Naive thymus-derived CD4-positive, alpha-beta T cell (primary cell): ENCODE results near the gene TMEM116. TPM values are rescaled to one million over a fixed set of nuclear protein-coding genes. Genes with fewer than 3 reads are reported as not detected.

Experiments
- ATAC-seq: fragments of 150-1000 bp; cut with Tn5 transposase; 2 replicates; pipeline ENCODE4 v1.10.0; 2021; ENCODE audit warnings: mild to moderate bottlenecking, moderate library complexity
- CTCF ChIA-PET: fragments of 350-600 bp; sonication (Branson Sonifier 250); formaldehyde crosslinking; loops from one replicate; lab custom pipeline; 2021; ENCODE audit warnings: antibody characterized with exemption; lab: Charles Lee
- POLR2A ChIA-PET: fragments of 350-600 bp; sonication (Branson Sonifier 250); formaldehyde crosslinking; loops from one replicate; lab custom pipeline; 2021; ENCODE audit warnings: antibody characterized with exemption, inconsistent platforms; lab: Charles Lee
- DNase-seq, 9 donors: peaks; one replicate each; pipeline versions ENCODE4 v3.0.0 to v3.0.0-alpha.2; 2020 to 2022; ENCODE audit warnings: mixed read lengths in 1 of 9
- H3K27ac ChIP-seq: one replicate; pipeline ENCODE4 v1.7.0; 2013; ENCODE audit warnings: mild to moderate bottlenecking, low read depth, low read length, moderate library complexity
- H3K27me3 ChIP-seq, 2 donors: one replicate each; pipeline ENCODE4 v1.7.0; 2013; ENCODE audit warnings: low read length in 2 of 2, mild to moderate bottlenecking in 2 of 2, moderate library complexity in 2 of 2; ENCODE audit not compliant: control insufficient read depth in 2 of 2, insufficient read depth in 2 of 2
- H3K36me3 ChIP-seq, 3 experiments: 1 replicate in 2 of 3; 2 replicates in 1 of 3; pipeline ENCODE4 v1.7.0; 2013; ENCODE audit warnings: low read length in 3 of 3, mild to moderate bottlenecking in 3 of 3, moderate library complexity in 1 of 3; ENCODE audit not compliant: insufficient read depth in 3 of 3, control insufficient read depth in 2 of 3
- H3K4me1 ChIP-seq, 2 donors: one replicate each; pipeline ENCODE4 v1.7.0; 2013; ENCODE audit warnings: low read length in 2 of 2, mild to moderate bottlenecking in 2 of 2, moderate library complexity in 1 of 2; ENCODE audit not compliant: control insufficient read depth in 2 of 2, insufficient read depth in 2 of 2
- H3K4me3 ChIP-seq: 2 replicates; pipeline ENCODE4 v1.7.0; 2013; ENCODE audit warnings: mild to moderate bottlenecking, low read length
- H3K9me3 ChIP-seq, 3 experiments: 1 replicate in 2 of 3; 2 replicates in 1 of 3; pipeline ENCODE4 v1.7.0; 2013; ENCODE audit warnings: low read length in 3 of 3; ENCODE audit not compliant: control insufficient read depth in 2 of 3
- H3K27ac Mint-ChIP-seq, 9 donors: one replicate each; pipeline ENCODE4 v1.8.0; 2020 to 2022; ENCODE audit warnings: mixed read lengths in 9 of 9, mild to moderate bottlenecking in 8 of 9, moderate library complexity in 5 of 9, inconsistent platforms in 2 of 9
- H3K27me3 Mint-ChIP-seq, 5 donors: one replicate each; pipeline ENCODE4 v1.8.0; 2021 to 2022; ENCODE audit warnings: mixed read lengths in 5 of 5, mild to moderate bottlenecking in 1 of 5
- H3K36me3 Mint-ChIP-seq, 5 donors: one replicate each; pipeline ENCODE4 v1.8.0; 2020 to 2022; ENCODE audit warnings: mixed read lengths in 5 of 5, mild to moderate bottlenecking in 3 of 5, inconsistent platforms in 1 of 5
- H3K4me1 Mint-ChIP-seq, 7 donors: one replicate each; pipeline ENCODE4 v1.8.0; 2020 to 2022; ENCODE audit warnings: mixed read lengths in 7 of 7, mild to moderate bottlenecking in 3 of 7, inconsistent platforms in 1 of 7
- H3K4me3 Mint-ChIP-seq, 10 donors: one replicate each; pipeline ENCODE4 v1.8.0; 2020 to 2022; ENCODE audit warnings: mild to moderate bottlenecking in 10 of 10, mixed read lengths in 10 of 10, moderate library complexity in 6 of 10, inconsistent platforms in 2 of 10
- H3K9me3 Mint-ChIP-seq, 11 donors: one replicate each; pipeline ENCODE4 v1.8.0; 2020 to 2022; ENCODE audit warnings: mixed read lengths in 11 of 11, mild to moderate bottlenecking in 4 of 11, inconsistent platforms in 1 of 11, moderate library complexity in 1 of 11
- intact Hi-C, 2 donors: fragments of 100-400 bp; cut with micrococcal nuclease; formaldehyde crosslinking; loops; one replicate each; pipeline ENCODE4 v1.15.1; 2023
- polyA plus RNA-seq, 2 donors: library from polyadenylated mRNA; unstranded; fragments of 300-500 nt; fragmentation: Illumina TruSeq; gene quantifications; one replicate each; pipeline ENCODE4 v1.2.3, GENCODE V29; 2021
- total RNA-seq, 6 experiments: library from RNA in 5 of 6; stranded (reverse) in 5 of 6; gene quantifications; 1 replicate in 5 of 6; 2 replicates in 1 of 6; pipeline ENCODE4 v1.2.3 and lab custom pipeline; 2021 to 2026

TMEM116 gene
- total and polyA plus RNA-seq, 7 experiments from 2014 or later = 8.7 to 29.3 (median 20.1) TPM

DNA sequence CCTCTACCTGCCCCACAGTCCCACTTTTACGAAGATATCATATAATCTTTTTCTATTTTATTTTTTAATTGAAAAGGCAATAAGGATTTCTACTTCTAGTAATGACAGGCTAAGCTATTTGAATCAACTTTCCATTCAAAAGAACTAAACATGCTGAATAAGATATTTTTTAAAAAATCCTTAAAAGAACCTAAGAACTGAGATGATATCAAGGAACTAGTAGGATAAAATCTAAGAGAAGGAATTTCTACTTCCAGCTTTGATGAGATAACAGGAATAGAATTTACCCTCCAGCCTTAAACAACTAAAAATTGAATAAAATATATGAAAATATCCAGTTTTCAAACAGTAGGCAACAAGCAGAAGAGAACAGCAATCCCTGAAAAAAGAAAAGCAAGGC, 69.0 kb downstream of the TMEM116 start:
- ChIA-PET POLR2A (interaction anchor here (1.2 to 4.6 kb wide), 4 partner anchors 50 to 258 kb away, joined by 3 to 57 read pairs (median 14); partner anchors contain the start of genes BRAP, ERP29 and TMEM116), CTCF (interaction anchor here (0.6 to 6.7 kb wide), 8 partner anchors 10 to 469 kb away, joined by 3 to 63 read pairs (median 3); partner anchors contain the start of genes ERP29 and TMEM116)
- Histone ChIP-seq H3K27ac (no peak overlapping the region), H3K27me3 (no peaks in the 10 kb centered on the region), H3K9me3 (no peaks in the 10 kb centered on the region), H3K36me3 (no peaks in the 10 kb centered on the region), H3K4me1 (peaks cover 0 to 3% of the 10 kb centered on the region in 2 donors), H3K4me3 (no peak overlapping the region)
- peaks cover 0 to 4% (median 0%) of the 10 kb centered on the region in 5 donors for H3K36me3 Mint-ChIP-seq
- no peak overlapping the region for H3K4me3 Mint-ChIP-seq
- DNase-seq (no peak), ATAC-seq (no peak)
- H3K27me3 Mint-ChIP-seq = peaks cover 0 to 2% (median 0%) of the 10 kb centered on the region in 5 donors
- H3K27ac Mint-ChIP-seq = no peak overlapping the region
- intact Hi-C loops = no loop called here
- H3K4me1 Mint-ChIP-seq = peaks cover 3 to 30% (median 17%) of the 10 kb centered on the region in 7 donors
- no peaks in the 10 kb centered on the region for H3K9me3 Mint-ChIP-seq

DNA sequence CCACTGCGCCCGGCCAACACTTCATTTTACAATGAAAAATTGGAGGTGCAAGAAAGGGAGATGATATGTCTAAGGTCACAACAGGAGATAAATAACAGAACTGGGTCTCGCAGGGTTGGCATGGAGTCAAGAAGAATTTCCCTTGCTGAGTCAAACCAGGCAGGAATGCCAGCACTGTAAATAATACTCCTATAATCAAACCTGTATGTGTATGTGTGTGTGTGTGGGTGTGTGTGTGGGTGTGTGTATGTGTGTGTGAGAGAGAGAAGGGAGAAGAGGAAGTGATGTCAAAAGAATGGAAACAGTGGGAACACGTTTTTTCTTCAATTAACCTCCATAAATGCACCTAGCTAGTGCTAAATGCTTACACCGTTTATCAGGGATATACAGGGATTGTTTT, 70.4 kb downstream of the TMEM116 start:
- Histone ChIP-seq H3K4me3 (no peak overlapping the region), H3K27me3 (no peaks in the 10 kb centered on the region), H3K9me3 (no peaks in the 10 kb centered on the region), H3K4me1 (peaks cover 0 to 3% of the 10 kb centered on the region in 2 donors), H3K36me3 (no peaks in the 10 kb centered on the region), H3K27ac (no peak overlapping the region)
- intact Hi-C loops = no loop called here
- Mint-ChIP-seq H3K4me1 (peaks cover 0 to 25% (median 12%) of the 10 kb centered on the region in 7 donors), H3K4me3 (no peak overlapping the region), H3K27ac (no peak overlapping the region), H3K36me3 (peaks cover 0 to 4% (median 0%) of the 10 kb centered on the region in 5 donors), H3K9me3 (no peaks in the 10 kb centered on the region), H3K27me3 (no peaks in the 10 kb centered on the region)
- ATAC-seq (no peak), DNase-seq (no peak)
- ChIA-PET POLR2A (interaction anchor here (4.6 kb wide), 1 partner anchor 72 kb away, joined by 57 read pairs; the partner anchor contains the start of genes ERP29 and TMEM116), CTCF (interaction anchor here (0.7 to 6.7 kb wide), 3 partner anchors 50 to 136 kb away, joined by 3 to 63 read pairs (median 3); partner anchors contain the start of genes ERP29 and TMEM116)

GRCh38 chr12:111937429-111937828, 75.5 kb downstream of the TMEM116 start:
- CTCF ChIA-PET = interaction anchor here (1.2 kb wide), 1 partner anchor 76 kb away, joined by 3 read pairs; the partner anchor contains the start of genes ERP29 and TMEM116
- H3K36me3 ChIP-seq = peaks cover 0 to 12% (median 2%) of the 10 kb centered on the region in 3 experiments
- H3K9me3 Mint-ChIP-seq = no peaks in the 10 kb centered on the region
- no peak overlapping the region for H3K27ac ChIP-seq
- H3K4me3 ChIP-seq = no peak overlapping the region
- intact Hi-C loops = no loop called here
- H3K27me3 ChIP-seq = no peaks in the 10 kb centered on the region
- H3K27me3 Mint-ChIP-seq = no peaks in the 10 kb centered on the region
- no peaks in the 10 kb centered on the region for H3K4me1 ChIP-seq
- ATAC-seq (no peak), DNase-seq (no peak)
- POLR2A ChIA-PET = no interaction called here
- peaks cover 0 to under 1% (median 0%) of the 10 kb centered on the region in 7 donors for H3K4me1 Mint-ChIP-seq
- H3K9me3 ChIP-seq = no peaks in the 10 kb centered on the region
- H3K27ac Mint-ChIP-seq = no peak overlapping the region
- no peak overlapping the region for H3K4me3 Mint-ChIP-seq
- peaks cover 0 to 16% (median under 1%) of the 10 kb centered on the region in 5 donors for H3K36me3 Mint-ChIP-seq

DNA sequence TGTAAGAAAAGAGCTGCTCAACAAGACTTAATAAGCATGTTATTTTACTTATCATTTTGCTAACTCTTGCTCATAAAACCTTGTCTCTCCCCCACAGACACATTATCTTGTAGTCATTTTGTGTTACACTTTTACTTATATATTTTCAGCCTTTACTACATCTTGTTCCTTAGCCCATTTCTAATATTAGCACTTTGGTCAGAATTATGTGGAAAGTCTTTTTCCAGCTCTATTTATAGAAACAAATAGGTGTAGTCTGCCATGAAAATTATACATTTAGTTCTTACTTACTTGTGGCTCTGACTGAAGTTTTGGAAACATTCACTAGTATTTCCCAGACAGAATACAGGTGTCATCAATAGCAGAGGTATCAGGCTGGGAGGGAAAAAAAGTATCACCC, 76.1 kb downstream of the TMEM116 start:
- Mint-ChIP-seq H3K27ac (no peak overlapping the region), H3K36me3 (peaks cover 0 to 21% (median 6%) of the 10 kb centered on the region in 5 donors), H3K4me1 (no peaks in the 10 kb centered on the region), H3K9me3 (no peaks in the 10 kb centered on the region), H3K27me3 (no peaks in the 10 kb centered on the region), H3K4me3 (no peak overlapping the region)
- Histone ChIP-seq H3K4me3 (no peak overlapping the region), H3K4me1 (no peaks in the 10 kb centered on the region), H3K27me3 (no peaks in the 10 kb centered on the region), H3K36me3 (peaks cover 3 to 17% (median 3%) of the 10 kb centered on the region in 3 experiments), H3K9me3 (no peaks in the 10 kb centered on the region), H3K27ac (no peak overlapping the region)
- intact Hi-C loops = no loop called here
- ChIA-PET POLR2A (no interaction called here), CTCF (interaction anchor here (1.2 kb wide), 1 partner anchor 9 kb away, joined by 4 read pairs; no protein-coding TSS in a partner anchor)
- no peak for ATAC-seq
- DNase-seq = no peak

GRCh38 chr12:111932241-111932640, 80.7 kb downstream of the TMEM116 start:
- Histone ChIP-seq H3K36me3 (peaks cover 5 to 29% (median 8%) of the 10 kb centered on the region in 3 experiments), H3K4me3 (no peak overlapping the region), H3K4me1 (no peaks in the 10 kb centered on the region), H3K27ac (no peak overlapping the region), H3K9me3 (no peaks in the 10 kb centered on the region), H3K27me3 (no peaks in the 10 kb centered on the region)
- intact Hi-C loops = no loop called here
- Mint-ChIP-seq H3K4me3 (no peak overlapping the region), H3K36me3 (peaks cover 3 to 49% (median 17%) of the 10 kb centered on the region in 5 donors), H3K9me3 (no peaks in the 10 kb centered on the region), H3K27ac (no peak overlapping the region), H3K27me3 (no peaks in the 10 kb centered on the region), H3K4me1 (no peaks in the 10 kb centered on the region)
- no peak for DNase-seq
- ChIA-PET POLR2A (interaction anchor here (1.2 kb wide), 1 partner anchor 81 kb away, joined by 4 read pairs; the partner anchor contains the start of genes ERP29 and TMEM116), CTCF (no interaction called here)
- no peak for ATAC-seq

DNA sequence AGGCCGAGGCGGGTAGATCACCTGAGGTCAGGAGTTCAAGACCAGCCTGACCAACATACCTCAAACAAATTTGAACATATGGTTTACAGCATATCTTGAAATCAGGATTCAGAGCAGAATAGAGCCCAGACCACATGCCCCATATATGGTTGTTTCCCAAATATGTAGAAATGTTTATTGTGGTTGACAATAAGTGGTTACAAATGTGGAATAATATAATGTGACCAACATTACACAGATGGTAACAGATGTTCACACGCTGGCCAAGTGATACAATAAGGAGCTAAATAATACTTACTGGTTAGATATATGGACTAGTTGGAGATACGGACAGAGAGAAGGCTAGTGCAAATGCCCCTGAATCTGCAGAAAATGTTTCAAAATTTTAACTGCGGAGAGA, 85.6 kb downstream of the TMEM116 start:
- H3K27me3 Mint-ChIP-seq = no peaks in the 10 kb centered on the region

More for the DNA sequence above, 85.6 kb downstream of the TMEM116 start:
- ATAC-seq (no peak), DNase-seq (no peak)
- H3K27me3 ChIP-seq = no peaks in the 10 kb centered on the region
- intact Hi-C loops = no loop called here
- peaks cover 5 to 17% (median 5%) of the 10 kb centered on the region in 3 experiments for H3K36me3 ChIP-seq
- H3K4me3 ChIP-seq = no peak overlapping the region
- peak overlapping the region in 1 of 9 donors; percentile 2 for H3K27ac Mint-ChIP-seq
- H3K4me1 ChIP-seq = no peaks in the 10 kb centered on the region
- H3K9me3 ChIP-seq = no peaks in the 10 kb centered on the region
- POLR2A ChIA-PET = no interaction called here
- no peak overlapping the region for H3K27ac ChIP-seq
- H3K4me3 Mint-ChIP-seq = no peak overlapping the region
- H3K36me3 Mint-ChIP-seq = peaks cover 3 to 46% (median 12%) of the 10 kb centered on the region in 5 donors
- no peaks in the 10 kb centered on the region for H3K9me3 Mint-ChIP-seq
- no peaks in the 10 kb centered on the region for H3K4me1 Mint-ChIP-seq
- CTCF ChIA-PET = no interaction called here
